ENCODE data around the gene PIBF1. TPM values are rescaled to one million over a fixed set of nuclear protein-coding genes. Genes with fewer than 3 reads are reported as not detected.

PIBF1 gene
- total and polyA plus RNA-seq, 4 donors, result 1.5 to 29.4 (median 18.0) TPM

DNA sequence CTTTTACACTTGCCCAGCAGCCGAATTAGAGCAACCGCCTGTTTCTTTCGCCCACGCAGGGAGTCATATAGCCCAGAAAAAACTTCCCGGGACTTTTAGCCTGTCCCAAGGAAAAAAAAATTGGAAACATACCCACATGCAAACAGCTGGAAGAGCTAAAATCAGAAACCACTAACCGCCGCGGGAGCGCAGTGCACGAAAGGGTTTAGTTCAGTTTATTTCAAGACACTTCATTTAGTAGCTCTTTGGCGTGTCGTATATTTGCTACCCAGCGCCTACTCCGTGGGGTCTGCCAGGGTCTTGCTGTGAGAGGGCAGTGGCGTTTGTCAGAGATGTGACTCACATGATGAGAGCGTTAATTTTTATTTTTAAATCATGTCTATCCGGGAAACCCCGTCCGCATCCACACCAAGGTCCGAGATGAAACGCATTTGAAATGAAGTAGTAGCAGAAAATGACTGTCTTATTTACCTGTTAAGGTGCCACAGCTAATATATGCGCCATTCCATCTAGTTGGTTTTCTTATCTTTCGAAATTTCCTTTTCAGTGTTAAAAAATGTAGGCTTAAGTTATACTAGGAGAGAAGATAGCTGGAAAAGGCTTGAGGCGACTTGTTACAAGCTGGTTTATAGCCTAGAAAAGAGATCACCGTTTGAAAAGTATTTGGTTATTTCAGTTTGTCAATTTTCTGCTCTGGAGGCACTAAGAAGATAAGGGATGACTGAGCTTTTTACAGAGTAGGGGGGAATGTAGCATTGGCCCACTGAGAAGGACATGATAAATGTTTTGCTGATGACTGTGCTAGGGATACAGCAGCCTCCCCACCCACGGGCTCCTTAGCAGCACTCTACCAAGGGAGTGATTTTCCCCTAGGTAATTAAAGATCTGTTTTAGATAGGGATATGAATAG is 278.6 kb downstream of the PIBF1 start:
- peak overlapping the region in 1 of 2 donors; percentile 27 for H3K27ac ChIP-seq (ENCODE audit: low read depth in 1 of 2, low read length in 2 of 2)
- DNase-seq (peak in 1 of 2 donors; percentile 48), ATAC-seq (ENCODE audit: low FRiP score) (no peak)
- intact Hi-C loops (cut with DNase I), result no loop called here
- H3K9me3 ChIP-seq (ENCODE audit: control insufficient read depth, low read length), result no peaks in the 10 kb centered on the region
- H3K36me3 ChIP-seq (ENCODE audit: control insufficient read depth in 1 of 2, insufficient read depth in 2 of 2, low read length in 1 of 2), result peaks cover 0 to 2% of the 10 kb centered on the region in 2 donors
- no peaks in the 10 kb centered on the region for H3K4me1 ChIP-seq (ENCODE audit: control insufficient read depth in 1 of 2, insufficient read depth in 2 of 2, low read length in 2 of 2)
- 9 to 11% methylated on average over 26 of the region's 26 CpGs for WGBS, 2 donors
- H3K27me3 ChIP-seq (ENCODE audit: control insufficient read depth in 1 of 2, insufficient read depth in 2 of 2, low read length in 1 of 2), result no peaks in the 10 kb centered on the region
- peak overlapping the region; percentile 70 to 86 for H3K4me3 ChIP-seq (ENCODE audit: low read length in 2 of 2)

DNA sequence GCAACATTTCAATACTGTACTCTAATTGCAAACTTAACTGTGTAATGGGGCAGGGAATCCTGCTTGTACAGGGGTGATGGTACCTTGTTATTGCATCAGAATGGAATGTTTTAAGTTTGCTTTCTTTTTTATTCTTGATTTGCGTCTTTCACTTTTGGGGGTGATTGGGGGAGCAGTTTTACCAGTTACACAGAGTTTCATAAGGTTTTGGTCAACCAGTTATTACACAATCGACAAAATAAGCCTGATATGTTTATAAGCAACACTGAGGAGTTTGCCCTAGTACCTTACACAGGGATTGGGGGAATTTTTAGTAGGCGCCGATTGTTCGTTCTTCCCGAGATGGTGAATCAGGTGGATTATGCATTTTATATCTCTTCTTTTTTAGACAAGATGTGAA is 279.5 kb downstream of the PIBF1 start:
- Histone ChIP-seq H3K27ac (ENCODE audit: low read depth in 1 of 2, low read length in 2 of 2) (no peak overlapping the region), H3K27me3 (ENCODE audit: control insufficient read depth in 1 of 2, insufficient read depth in 2 of 2, low read length in 1 of 2) (no peaks in the 10 kb centered on the region), H3K4me1 (ENCODE audit: control insufficient read depth in 1 of 2, insufficient read depth in 2 of 2, low read length in 2 of 2) (no peaks in the 10 kb centered on the region), H3K36me3 (ENCODE audit: control insufficient read depth in 1 of 2, insufficient read depth in 2 of 2, low read length in 1 of 2) (peaks cover 0 to 2% of the 10 kb centered on the region in 2 donors), H3K4me3 (ENCODE audit: low read length in 2 of 2) (no peak overlapping the region), H3K9me3 (ENCODE audit: control insufficient read depth, low read length) (no peaks in the 10 kb centered on the region)
- intact Hi-C loops (cut with DNase I), result no loop called here
- ATAC-seq (ENCODE audit: low FRiP score) (no peak), DNase-seq (no peak)
- 94 to 96% methylated on average over 6 of the region's 6 CpGs for WGBS, 2 donors

DNA sequence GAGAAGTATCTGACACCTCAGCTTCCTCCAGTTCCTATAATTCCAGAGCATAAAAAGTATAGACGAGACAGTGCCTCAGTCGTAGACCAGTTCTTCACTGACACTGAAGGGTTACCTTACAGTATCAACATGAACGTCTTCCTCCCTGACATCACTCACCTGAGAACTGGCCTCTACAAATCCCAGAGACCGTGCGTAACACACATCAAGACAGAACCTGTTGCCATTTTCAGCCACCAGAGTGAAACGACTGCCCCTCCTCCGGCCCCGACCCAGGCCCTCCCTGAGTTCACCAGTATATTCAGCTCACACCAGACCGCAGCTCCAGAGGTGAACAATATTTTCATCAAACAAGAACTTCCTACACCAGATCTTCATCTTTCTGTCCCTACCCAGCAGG is 279.9 kb downstream of the PIBF1 start:
- intact Hi-C loops (cut with DNase I), result no loop called here
- no peak overlapping the region for H3K4me3 ChIP-seq (ENCODE audit: low read length in 2 of 2)

DNA sequence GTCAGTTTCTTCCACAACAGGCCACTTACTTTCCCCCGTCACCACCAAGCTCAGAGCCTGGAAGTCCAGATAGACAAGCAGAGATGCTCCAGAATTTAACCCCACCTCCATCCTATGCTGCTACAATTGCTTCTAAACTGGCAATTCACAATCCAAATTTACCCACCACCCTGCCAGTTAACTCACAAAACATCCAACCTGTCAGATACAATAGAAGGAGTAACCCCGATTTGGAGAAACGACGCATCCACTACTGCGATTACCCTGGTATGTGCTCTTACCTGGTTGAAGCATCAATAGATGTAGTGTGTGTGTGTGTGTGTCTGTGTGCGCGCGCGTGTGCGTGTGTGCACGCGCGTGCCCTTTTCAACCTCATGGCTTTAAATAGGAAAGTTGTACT is 280.5 kb downstream of the PIBF1 start:
- intact Hi-C loops (cut with DNase I), result no loop called here
- H3K4me3 ChIP-seq (ENCODE audit: low read length in 2 of 2), result no peak overlapping the region
- H3K27me3 ChIP-seq (ENCODE audit: control insufficient read depth in 1 of 2, insufficient read depth in 2 of 2, low read length in 1 of 2), result no peaks in the 10 kb centered on the region
- DNase-seq, result no peak
- H3K9me3 ChIP-seq (ENCODE audit: control insufficient read depth, low read length), result no peaks in the 10 kb centered on the region
- H3K36me3 ChIP-seq (ENCODE audit: control insufficient read depth in 1 of 2, insufficient read depth in 2 of 2, low read length in 1 of 2), result peaks cover 0 to 3% of the 10 kb centered on the region in 2 donors
- WGBS, 2 donors, result 96% methylated on average over 13 of the region's 13 CpGs
- H3K27ac ChIP-seq (ENCODE audit: low read depth in 1 of 2, low read length in 2 of 2), result no peak overlapping the region
- H3K4me1 ChIP-seq (ENCODE audit: control insufficient read depth in 1 of 2, insufficient read depth in 2 of 2, low read length in 2 of 2), result no peaks in the 10 kb centered on the region
- ATAC-seq (ENCODE audit: low FRiP score), result no peak

More for the DNA sequence above, 279.9 kb downstream of the PIBF1 start:
- ATAC-seq (ENCODE audit: low FRiP score), result no peak
- no peak for DNase-seq
- Histone ChIP-seq H3K9me3 (ENCODE audit: control insufficient read depth, low read length) (no peaks in the 10 kb centered on the region), H3K27me3 (ENCODE audit: control insufficient read depth in 1 of 2, insufficient read depth in 2 of 2, low read length in 1 of 2) (no peaks in the 10 kb centered on the region), H3K27ac (ENCODE audit: low read depth in 1 of 2, low read length in 2 of 2) (no peak overlapping the region), H3K4me1 (ENCODE audit: control insufficient read depth in 1 of 2, insufficient read depth in 2 of 2, low read length in 2 of 2) (no peaks in the 10 kb centered on the region), H3K36me3 (ENCODE audit: control insufficient read depth in 1 of 2, insufficient read depth in 2 of 2, low read length in 1 of 2) (peaks cover 0 to 2% of the 10 kb centered on the region in 2 donors)
- 89 to 92% methylated on average over 9 of the region's 9 CpGs for WGBS, 2 donors

DNA sequence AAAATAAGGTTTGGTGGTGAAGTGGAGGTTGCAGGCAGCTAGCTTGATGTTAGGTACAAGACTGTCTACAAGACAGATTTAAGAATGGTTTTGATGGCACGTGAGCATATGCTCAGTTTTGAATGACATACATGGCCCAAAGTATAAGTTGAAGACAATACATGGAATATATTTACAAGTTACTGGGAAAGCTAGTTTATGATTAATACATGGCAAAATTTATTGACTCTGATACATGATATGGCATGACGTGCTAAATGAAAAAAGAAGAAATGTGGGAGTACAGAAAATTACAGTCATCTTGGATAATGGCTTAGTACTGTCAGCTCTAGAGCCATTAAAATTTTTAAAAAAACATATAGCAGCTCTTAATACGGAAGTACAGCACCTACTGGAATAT is 281.2 kb downstream of the PIBF1 start:
- no peak overlapping the region for H3K4me3 ChIP-seq (ENCODE audit: low read length in 2 of 2)
- 76 to 80% methylated on average over 3 of the region's 3 CpGs for WGBS, 2 donors
- no peak overlapping the region for H3K27ac ChIP-seq (ENCODE audit: low read depth in 1 of 2, low read length in 2 of 2)
- intact Hi-C loops (cut with DNase I), result no loop called here
- peaks cover 0 to 4% of the 10 kb centered on the region in 2 donors for H3K36me3 ChIP-seq (ENCODE audit: control insufficient read depth in 1 of 2, insufficient read depth in 2 of 2, low read length in 1 of 2)
- H3K9me3 ChIP-seq (ENCODE audit: control insufficient read depth, low read length), result no peaks in the 10 kb centered on the region
- ATAC-seq (ENCODE audit: low FRiP score), result no peak
- H3K27me3 ChIP-seq (ENCODE audit: control insufficient read depth in 1 of 2, insufficient read depth in 2 of 2, low read length in 1 of 2), result no peaks in the 10 kb centered on the region
- DNase-seq, result no peak
- peaks cover 0 to 2% of the 10 kb centered on the region in 2 donors for H3K4me1 ChIP-seq (ENCODE audit: control insufficient read depth in 1 of 2, insufficient read depth in 2 of 2, low read length in 2 of 2)

DNA sequence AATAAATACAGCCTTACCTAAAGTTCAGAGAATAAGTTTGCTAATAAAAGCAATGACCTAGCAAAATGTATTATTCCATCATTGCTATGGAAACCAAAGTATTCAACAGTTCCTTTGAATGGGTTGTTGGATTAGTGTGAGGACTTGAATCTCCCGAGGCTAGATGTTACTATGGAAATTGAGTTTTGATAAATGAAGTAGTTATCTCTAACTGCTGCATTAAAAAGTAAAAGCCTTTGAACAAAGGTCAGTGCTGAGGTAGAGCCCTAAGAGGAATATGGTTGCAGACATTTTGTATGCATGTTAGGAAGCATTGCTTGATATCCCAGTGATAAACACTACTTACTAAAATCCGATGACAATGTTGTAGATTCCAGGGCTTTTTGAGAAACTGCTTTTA is 283.1 kb downstream of the PIBF1 start:
- DNase-seq (no peak), ATAC-seq (ENCODE audit: low FRiP score) (no peak)
- intact Hi-C loops (cut with DNase I), result no loop called here
- Histone ChIP-seq H3K36me3 (ENCODE audit: control insufficient read depth in 1 of 2, insufficient read depth in 2 of 2, low read length in 1 of 2) (peaks cover 0 to 4% of the 10 kb centered on the region in 2 donors), H3K9me3 (ENCODE audit: control insufficient read depth, low read length) (no peaks in the 10 kb centered on the region), H3K27me3 (ENCODE audit: control insufficient read depth in 1 of 2, insufficient read depth in 2 of 2, low read length in 1 of 2) (no peaks in the 10 kb centered on the region), H3K4me1 (ENCODE audit: control insufficient read depth in 1 of 2, insufficient read depth in 2 of 2, low read length in 2 of 2) (peaks cover 0 to 2% of the 10 kb centered on the region in 2 donors), H3K4me3 (ENCODE audit: low read length in 2 of 2) (no peak overlapping the region), H3K27ac (ENCODE audit: low read depth in 1 of 2, low read length in 2 of 2) (no peak overlapping the region)
- WGBS, 2 donors, result 50 to 56% methylated on average over 2 of the region's 2 CpGs

DNA sequence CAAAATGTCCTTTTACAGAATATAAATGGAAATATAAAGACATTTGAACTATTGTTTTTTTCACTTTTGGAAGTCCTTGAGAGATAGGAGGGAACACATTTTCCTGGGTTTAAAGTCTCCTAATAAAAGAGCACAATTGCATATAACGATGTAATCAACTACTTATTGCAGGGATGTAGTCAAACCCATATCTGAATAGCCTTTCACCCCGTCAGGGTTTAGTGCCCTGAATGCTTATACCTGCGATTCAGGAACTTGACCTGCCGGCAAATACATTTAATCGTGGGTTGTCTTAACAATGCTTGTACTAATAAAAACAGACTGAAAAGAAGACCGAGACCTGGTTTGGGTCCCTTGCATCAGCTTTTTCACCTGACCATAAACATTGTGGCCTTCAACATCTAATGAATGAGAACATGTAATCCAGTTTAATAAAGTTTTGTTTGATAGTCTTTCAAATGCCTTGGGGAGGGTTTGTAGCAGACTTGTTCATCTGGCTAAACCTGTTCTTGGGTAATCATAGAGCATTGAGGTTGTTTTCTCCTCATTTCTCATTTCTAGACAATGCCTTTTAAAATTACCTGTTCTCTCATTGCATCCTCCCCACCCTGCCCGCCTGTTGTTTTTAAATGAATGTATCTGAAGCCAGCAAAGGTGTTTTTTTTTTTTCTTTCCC is 283.9 kb downstream of the PIBF1 start:
- ATAC-seq (ENCODE audit: low FRiP score) (no peak), DNase-seq (no peak)
- Histone ChIP-seq H3K27me3 (ENCODE audit: control insufficient read depth in 1 of 2, insufficient read depth in 2 of 2, low read length in 1 of 2) (no peaks in the 10 kb centered on the region), H3K27ac (ENCODE audit: low read depth in 1 of 2, low read length in 2 of 2) (no peak overlapping the region), H3K36me3 (ENCODE audit: control insufficient read depth in 1 of 2, insufficient read depth in 2 of 2, low read length in 1 of 2) (peaks cover 0 to 4% of the 10 kb centered on the region in 2 donors), H3K4me1 (ENCODE audit: control insufficient read depth in 1 of 2, insufficient read depth in 2 of 2, low read length in 2 of 2) (peaks cover 0 to 2% of the 10 kb centered on the region in 2 donors), H3K4me3 (ENCODE audit: low read length in 2 of 2) (no peak overlapping the region), H3K9me3 (ENCODE audit: control insufficient read depth, low read length) (no peaks in the 10 kb centered on the region)
- intact Hi-C loops (cut with DNase I), result no loop called here
- 96 to 97% methylated on average over 7 of the region's 7 CpGs for WGBS, 2 donors
